CD4-positive, alpha-beta T cell treated with Interleukin-6 at 100 ng/mL for 8 hours (primary cell): Measurements from ENCODE around the gene ELP5.

ENCODE experiments used
- DNase-seq: peaks from one replicate; pipeline ENCODE4 v3.0.0-alpha.2; 2020; ENCODE audit warnings: mixed read lengths, low spot score

The ELP5 gene

DNA sequence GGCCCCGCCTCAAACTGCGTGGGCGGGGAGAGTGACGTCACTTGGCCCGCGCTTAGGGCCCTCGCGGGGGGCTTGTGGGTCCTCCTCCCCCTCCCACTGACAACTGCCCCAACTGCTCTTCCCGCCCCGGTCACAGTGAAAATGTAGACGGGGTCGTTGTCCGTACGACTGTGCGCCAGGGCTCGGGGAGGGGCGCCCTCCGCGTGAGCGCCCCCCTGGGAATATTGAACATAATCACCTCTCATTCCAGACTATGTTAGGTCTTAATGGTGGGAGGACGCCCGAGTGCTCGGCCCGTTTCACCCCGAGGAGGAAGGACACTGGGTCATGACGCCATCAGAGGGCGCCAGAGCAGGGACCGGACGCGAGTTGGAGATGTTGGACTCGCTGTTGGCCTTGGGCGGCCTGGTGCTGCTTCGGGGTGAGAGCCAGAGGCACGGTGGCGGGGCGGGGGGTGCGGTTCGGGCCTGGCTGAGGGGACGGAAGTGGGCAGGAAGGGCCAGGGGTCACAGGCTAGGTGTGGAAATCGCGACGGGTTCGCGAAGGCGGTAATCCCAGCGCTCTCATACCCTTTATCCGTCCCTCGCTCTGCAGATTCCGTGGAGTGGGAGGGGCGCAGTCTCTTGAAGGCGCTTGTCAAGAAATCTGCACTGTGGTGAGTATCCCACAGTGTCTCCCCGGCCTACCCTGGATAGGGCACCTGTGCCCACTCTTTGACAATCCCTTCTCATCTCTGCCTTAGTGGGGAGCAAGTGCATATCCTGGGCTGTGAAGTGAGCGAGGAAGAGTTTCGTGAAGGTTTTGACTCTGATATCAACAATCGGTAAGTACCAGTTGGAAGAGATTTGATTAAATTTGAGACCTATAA lies at the start of gene ELP5:
TSS of gene ELP5 (plus strand) at position 40 of the 868 bp plus-strand sequence. CDS start at position 376, 336 bp downstream.
- peak; percentile 81 for DNase-seq

GRCh38 chr17:7203391-7203790 lies 48.6 kb upstream of the ELP5 start:
- DNase-seq = no peak

- no peak for DNase-seq
These were observed 47.7 kb upstream of the ELP5 start for GRCh38 chr17:7204336-7204735.

GRCh38 chr17:7204828-7205461 lies 47.1 kb upstream of the ELP5 start:
- peak; percentile 94 for DNase-seq

GRCh38 chr17:7205561-7205960 lies 46.5 kb upstream of the ELP5 start:
- no peak for DNase-seq

- DNase-seq = no peak
These were observed 44.7 kb upstream of the ELP5 start for GRCh38 chr17:7207120-7208001.

GRCh38 chr17:7208027-7208571 lies 43.9 kb upstream of the ELP5 start:
- no peak for DNase-seq

GRCh38 chr17:7208754-7209460 lies 43.1 kb upstream of the ELP5 start:
- no peak for DNase-seq

- no peak for DNase-seq
These were observed 40.3 kb upstream of the ELP5 start for GRCh38 chr17:7211491-7212273.

GRCh38 chr17:7213895-7214299 lies 38.1 kb upstream of the ELP5 start:
- DNase-seq = peak; percentile 61

- peak; percentile 99 for DNase-seq
These were observed 37.5 kb upstream of the ELP5 start for GRCh38 chr17:7214300-7215135.

GRCh38 chr17:7215136-7215638 lies 36.8 kb upstream of the ELP5 start:
- DNase-seq = no peak

- DNase-seq = no peak
These were observed 36.3 kb upstream of the ELP5 start for GRCh38 chr17:7215652-7216180.

DNA sequence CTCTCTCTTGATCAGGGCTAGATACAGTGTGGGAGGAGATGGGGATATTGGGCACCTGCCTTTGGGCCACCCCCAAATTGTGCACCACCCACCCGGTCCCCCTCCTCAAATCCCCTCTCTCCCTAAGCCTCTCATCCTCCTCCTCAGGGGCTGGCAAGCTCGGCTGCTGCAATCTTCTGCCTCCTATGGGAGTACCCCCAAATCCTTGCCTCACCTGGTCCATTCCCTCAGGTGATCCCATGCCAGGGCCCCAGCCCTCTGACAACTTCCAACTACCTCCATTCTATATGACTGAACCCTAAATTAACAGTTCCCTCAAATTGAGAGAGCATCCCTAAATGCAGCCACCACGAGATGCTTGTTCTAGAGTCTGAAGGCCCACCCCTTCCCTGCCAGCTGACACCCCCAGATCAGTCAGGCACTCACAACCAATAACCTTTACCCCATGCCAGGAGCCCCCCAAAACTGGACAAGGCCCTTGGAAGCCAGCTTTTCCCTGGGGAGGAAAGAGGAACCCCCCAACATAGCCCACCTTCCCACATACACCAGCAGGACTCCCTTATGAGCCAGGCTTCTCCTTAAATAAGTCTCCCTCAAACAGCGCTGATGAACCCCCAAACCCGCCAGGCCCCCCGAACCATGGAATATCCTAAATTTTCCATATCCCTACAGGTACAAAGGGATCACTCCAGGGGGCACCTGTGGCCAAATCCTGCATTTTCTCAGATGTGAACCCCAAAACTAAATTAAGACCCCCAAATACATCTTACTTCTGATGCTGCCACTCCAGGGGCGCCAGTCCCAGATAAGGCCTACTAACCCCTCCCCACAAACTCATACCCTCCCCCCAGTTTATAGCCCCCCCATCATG lies 35.5 kb upstream of the ELP5 start:
- DNase-seq = no peak

DNA sequence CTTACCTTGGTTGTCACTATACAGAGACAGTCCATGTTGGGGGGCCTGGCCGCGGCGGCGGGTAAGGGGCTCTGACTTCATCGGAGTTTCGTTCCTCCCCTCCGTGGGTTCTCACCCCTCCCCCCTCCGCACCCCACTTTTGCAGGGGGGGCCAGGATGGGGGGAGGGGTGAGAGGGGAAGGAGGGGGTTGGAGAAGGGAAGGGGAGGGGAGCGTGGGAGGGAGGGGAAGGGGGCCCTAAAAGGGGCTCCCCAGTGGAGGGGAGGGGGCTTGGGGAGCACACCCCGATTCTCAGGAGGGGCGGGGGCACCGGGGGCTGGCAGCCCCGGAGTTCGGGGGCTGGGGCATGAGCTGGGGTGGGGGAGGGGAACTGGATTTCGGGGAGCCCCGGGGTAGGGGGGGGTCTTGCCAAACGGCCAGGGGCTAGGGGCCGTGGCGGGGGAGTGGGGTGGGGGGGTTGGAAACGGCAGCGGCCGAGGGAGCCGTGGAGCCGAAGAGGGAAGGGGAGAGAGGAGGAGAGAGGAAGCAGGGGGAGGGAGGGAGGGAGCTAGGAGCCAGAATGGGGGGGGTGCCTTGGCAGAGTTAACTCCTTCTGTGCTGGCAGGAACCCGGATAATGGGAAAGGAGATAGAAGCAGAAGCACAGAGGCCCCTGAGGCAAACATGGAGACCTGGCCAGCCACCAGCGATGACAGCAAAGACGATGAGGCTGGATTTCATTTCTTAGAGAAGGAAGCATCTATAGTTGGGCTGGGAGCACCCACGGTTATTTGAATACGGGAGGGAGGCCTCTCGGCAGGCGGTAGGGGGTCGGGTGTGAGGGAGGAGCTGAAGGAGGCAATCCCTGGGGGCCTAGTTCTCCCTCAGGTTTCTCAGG lies 34.7 kb upstream of the ELP5 start:
- no peak for DNase-seq

GRCh38 chr17:7218166-7218565 lies 33.8 kb upstream of the ELP5 start:
- no peak for DNase-seq

DNA sequence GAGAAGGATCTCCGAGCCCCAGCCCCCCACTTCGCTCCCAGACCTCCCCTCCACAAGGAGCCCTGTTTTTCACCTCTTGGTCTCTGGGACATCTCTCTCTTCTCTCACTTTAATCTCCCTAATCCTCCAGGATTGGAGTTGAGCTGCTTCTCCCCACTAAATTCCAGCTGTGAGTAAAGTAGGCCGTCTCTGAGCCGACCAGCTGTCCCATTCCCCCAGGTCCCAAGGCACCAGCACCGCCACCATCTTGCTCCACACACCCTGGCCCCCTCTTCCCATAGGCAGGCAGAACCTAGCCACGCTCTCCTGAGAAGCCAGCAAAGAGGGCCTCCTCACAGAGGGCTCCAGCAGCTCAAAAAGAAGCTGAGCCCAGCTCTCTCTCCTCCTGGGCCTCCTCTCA lies 33.3 kb upstream of the ELP5 start:
- no peak for DNase-seq
